HG03520 (cell line): ENCODE measurements around the gene CYSTM1.
"Not testable (repeated sequence)": the region's sequence is repeated elsewhere in the genome, so short reads cannot be mapped to it uniquely, and the experiment has no call there.

ENCODE experiments used
- ATAC-seq: cut with Tn5 transposase; IDR thresholded peaks from one replicate; pipeline ENCODE4 v1.9.1; 2021; ENCODE audit warnings: mild to moderate bottlenecking, moderate library complexity; ENCODE audit not compliant: unreplicated experiment

CYSTM1 gene

GRCh38 chr5:140175367-140176030, 511 bp downstream of the CYSTM1 start:
- ATAC-seq, result peak; percentile 38

DNA sequence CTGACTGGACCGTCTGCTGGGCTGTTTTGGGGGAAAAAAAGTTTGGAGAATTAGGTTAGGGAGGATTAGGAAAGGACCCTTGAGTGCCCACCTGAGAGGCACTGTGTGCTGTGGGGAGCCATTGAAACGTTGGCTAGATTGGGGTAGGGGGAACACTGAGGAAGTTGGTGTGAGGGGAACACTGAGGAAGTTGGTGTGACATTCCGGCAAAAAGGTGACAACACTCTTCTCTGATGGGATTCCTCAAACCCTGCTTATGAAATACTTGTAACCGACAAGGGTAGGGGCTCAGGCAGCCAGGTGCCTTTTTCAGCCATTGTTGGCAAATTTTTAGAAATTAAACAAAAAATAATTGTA, 1.0 kb downstream of the CYSTM1 start:
- ATAC-seq, result no peak

DNA sequence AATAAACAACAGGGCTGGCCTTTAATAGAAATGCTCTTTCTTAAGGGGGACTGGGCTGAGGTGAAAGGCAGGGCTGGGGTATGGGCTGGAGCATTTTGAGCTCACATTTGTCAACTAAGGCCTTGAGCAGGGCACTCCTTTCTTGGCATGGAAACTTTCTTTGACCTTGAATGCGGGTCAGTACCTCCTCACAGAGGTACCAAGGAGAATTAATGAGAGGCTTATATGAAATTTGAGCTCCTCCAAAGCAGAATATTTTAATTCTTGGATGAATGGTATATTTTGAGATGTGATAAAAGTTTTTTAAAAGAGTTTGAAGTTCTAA, 3.1 kb downstream of the CYSTM1 start:
- ATAC-seq, result no peak

- no peak for ATAC-seq
Observed at GRCh38 chr5:140178482-140179116, 3.6 kb downstream of the CYSTM1 start.

DNA sequence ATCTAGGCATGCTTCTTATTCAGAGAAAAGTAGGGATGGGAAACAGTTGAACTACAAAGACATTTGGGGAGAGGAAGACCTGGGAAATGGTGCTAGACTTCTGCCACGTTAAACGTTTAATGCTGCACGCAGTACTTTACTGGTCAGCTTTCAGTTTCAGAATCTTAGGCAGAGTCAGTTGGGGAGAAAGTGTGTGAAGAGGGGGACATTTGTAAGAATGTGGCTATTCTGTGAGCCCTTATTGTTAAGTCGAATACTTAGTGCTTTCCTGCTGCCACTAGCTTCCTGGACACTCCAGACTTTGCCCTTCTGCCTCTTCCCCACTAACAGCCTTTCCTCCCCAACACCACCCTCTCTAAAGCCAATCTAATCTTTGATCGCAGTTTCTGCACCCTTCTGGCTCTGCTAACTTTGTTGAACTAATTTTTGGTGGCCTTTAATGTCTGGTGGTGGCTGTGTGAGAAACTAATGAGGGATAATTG, 6.1 kb downstream of the CYSTM1 start:
- ATAC-seq, result no peak

- ATAC-seq, result no peak
Observed at GRCh38 chr5:140181525-140181924, 6.5 kb downstream of the CYSTM1 start.

GRCh38 chr5:140182075-140182711, 7.2 kb downstream of the CYSTM1 start:
- no peak for ATAC-seq

- ATAC-seq, result no peak
Observed at GRCh38 chr5:140182803-140183367, 7.9 kb downstream of the CYSTM1 start.

- no peak for ATAC-seq
Observed at GRCh38 chr5:140185409-140185808, 10.4 kb downstream of the CYSTM1 start.

GRCh38 chr5:140186267-140186671, 11.3 kb downstream of the CYSTM1 start:
- ATAC-seq, result no peak

- no peak for ATAC-seq
Observed at GRCh38 chr5:140189253-140189652, 14.3 kb downstream of the CYSTM1 start.

DNA sequence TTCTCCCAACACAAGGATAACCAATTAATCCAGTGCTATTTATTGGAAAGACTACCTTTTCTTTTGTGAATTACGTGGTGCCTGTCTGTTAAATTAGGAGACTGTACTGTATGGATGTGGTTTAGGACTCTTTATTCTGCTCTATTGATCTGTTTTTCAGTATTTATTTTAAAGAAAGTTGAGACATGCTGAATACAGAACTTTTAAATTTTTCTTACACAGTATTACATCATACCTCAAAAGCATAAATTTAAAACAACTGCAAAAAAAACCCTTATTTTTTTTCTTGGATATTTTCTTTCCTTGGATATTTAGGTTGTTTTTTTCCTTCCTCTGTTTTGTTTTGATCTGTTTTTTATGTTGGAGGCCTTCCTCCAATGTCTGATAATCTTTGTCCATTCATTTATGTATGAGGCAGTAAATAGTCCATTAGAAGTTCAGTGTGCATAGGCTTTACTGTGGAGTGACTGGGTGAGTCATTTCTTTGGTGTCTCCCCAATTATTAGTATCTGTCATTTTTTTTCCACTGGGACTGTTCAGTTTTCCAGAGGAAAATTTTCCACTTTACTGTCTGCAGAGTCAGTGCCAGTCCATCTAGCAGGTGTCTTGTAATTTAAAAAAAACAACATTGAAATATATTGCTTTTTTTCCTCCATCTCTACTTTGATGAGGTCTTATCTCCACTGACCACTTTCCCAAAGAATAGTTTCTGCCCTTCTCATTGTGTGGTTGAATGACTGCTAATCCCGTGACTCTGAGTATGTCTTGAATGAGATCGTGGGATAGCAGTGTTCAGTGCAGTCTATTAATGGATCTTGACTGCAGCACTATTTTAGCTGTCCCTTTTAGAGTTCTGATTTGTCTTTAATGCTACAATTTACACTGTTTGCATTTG, 15.2 kb downstream of the CYSTM1 start:
- ATAC-seq, result no peak

GRCh38 chr5:140190872-140191218, 15.9 kb downstream of the CYSTM1 start:
- ATAC-seq, result no peak

DNA sequence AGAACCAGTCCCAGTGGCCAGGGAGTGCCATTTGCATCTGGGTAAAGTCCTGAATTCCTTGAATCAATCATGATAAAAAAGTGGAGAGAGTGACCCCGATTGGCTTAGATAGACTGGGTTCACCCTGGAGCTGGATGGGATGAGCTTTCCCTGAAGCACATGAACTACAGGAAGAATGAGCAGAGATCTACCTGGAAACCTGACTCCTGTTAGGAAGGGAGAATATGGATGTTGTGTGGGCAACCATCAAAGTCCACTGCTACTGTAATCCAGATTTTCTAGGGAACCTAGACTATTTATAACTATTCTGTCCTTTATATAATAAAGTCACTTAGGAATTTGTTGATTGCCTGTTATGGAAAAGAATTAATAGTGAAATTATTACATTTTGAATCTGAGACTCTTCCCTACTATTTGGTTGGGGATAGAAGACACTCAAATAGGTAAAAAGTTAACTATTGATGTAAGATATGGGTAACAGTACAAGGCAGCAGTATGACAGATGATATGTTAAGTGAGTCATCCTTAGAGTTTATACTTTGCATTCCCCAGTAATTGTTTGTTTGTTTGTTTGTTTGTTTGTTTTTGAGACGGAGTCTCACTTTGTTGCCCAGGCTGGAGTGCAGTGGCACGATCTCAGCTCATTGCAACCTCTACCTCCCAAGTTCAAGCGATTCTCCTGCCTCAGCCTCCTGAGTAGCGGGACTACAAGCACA, 17.9 kb downstream of the CYSTM1 start:
- ATAC-seq, result no peak

DNA sequence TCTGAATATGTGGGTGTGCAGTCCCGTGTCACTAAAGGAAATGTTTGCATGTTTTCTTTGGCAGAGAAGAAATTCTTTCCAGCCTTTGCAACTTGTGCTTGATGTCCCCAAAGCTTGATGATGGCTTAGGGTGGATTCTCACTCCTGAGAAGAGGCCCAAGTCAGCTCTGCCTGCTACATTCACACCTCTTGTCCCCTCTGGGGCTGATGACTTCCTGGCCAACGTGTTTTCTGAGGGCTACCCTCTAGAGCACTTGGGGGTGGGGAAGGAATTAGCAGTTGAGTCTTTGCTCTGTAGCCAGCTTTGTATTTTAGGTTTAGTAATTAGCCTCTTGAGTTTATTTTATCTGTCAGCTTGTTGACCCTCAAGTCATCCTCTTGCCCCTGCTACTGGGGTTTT, 19.7 kb downstream of the CYSTM1 start:
- ATAC-seq, result no peak

DNA sequence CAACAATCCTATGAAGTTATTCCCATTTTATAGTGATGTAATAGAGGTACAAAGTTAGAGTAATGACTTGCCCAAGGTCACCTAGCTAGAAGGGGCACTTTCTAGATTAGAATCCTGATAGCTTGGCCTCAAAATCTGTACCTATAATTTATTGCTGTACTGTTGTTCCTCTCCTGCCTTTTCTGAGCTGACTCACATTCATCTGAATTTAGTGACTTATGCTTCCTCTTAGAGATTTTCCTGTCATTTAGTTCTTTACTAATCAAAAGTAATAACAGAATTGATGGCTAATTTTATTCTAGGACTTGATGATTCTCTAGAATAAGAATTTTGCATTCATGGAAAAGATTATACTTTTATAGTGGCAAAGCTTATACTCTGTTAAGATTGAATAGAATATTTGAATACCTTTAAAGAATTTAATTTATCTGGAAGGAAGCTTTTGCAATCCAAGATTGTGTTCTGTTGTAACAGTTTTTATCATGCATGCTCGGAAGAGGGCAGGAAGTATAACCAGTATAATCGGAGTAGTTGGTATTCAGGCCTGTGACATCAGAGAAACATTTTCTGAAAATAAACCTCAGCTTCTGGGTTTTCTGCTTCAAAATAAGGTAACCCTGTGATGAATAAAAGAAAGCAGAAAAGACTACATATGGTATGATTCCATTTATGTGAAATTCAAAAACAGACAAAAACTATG, 21.3 kb downstream of the CYSTM1 start:
- no peak for ATAC-seq

GRCh38 chr5:140197023-140197422, 22.0 kb downstream of the CYSTM1 start:
- ATAC-seq, result no peak

GRCh38 chr5:140198915-140199314, 23.9 kb downstream of the CYSTM1 start:
- not testable (repeated sequence) for ATAC-seq

GRCh38 chr5:140202078-140202477, 27.1 kb downstream of the CYSTM1 start:
- ATAC-seq, result no peak

GRCh38 chr5:140202610-140203009, 27.6 kb downstream of the CYSTM1 start:
- ATAC-seq, result no peak
